Testis (tissue), 2 donors: ENCODE data around the gene YEATS2.

Source experiments
- CTCF ChIP-seq, 3 experiments: fragments of 450-650 bp in 2 of 3; fragments of 200-600 bp in 1 of 3; sonication (generic) in 1 of 3; IDR thresholded peaks; one replicate each; pipeline ENCODE4 v1.5.1; 2016 to 2019; ENCODE audit warnings: antibody characterized with exemption in 3 of 3, mild to moderate bottlenecking in 2 of 3, moderate library complexity in 1 of 3
- POLR2A ChIP-seq: fragments of 450-650 bp; IDR thresholded peaks from one replicate; pipeline ENCODE4 v1.6.1; 2017; ENCODE audit warnings: antibody characterized with exemption, mild to moderate bottlenecking, moderate library complexity

- TF ChIP-seq CTCF (IDR thresholded peaks at IDR 0.05) (no peak), POLR2A (no peak)
These were observed 83.6 kb downstream of the YEATS2 start for GRCh38 chr3:183781246-183781645.
